Fibroblast of skin of abdomen (primary cell): Measurements from ENCODE around the gene PDRG1. TPM values are rescaled to one million over a fixed set of nuclear protein-coding genes. Genes with fewer than 3 reads are reported as not detected.

Experiments used
- DNase-seq: peaks from one replicate; pipeline ENCODE4 v3.0.0-alpha.2; 2013
- polyA plus RNA-seq, 2 experiments: library from polyadenylated mRNA; unstranded; fragments of 120-200 nt; gene quantifications; one replicate each; pipeline ENCODE4 v1.2.1, GENCODE V29; 2013; ENCODE audit not compliant: insufficient read length in 2 of 2

PDRG1 gene
- 10.8 TPM for polyA plus RNA-seq (2013, experiment 1 of 2; ENCODE audit: insufficient read length)
- polyA plus RNA-seq (2013, experiment 2 of 2; ENCODE audit: insufficient read length), result 11.2 TPM

GRCh38 chr20:31951530-31952453, at the start of gene PDRG1:
Gene PDRG1 (minus strand): TSS chr20:31952046. CDS start chr20:31951961, 85 bp downstream.
- peak; percentile 96 for DNase-seq

- DNase-seq, result no peak
Measured at GRCh38 chr20:31998246-31998645, 46.4 kb upstream of the PDRG1 start.

GRCh38 chr20:31996996-31997395, 45.1 kb upstream of the PDRG1 start:
- DNase-seq, result no peak

- no peak for DNase-seq
Measured at GRCh38 chr20:31992086-31992485, 40.2 kb upstream of the PDRG1 start.

GRCh38 chr20:31991339-31991705, 39.5 kb upstream of the PDRG1 start:
- no peak for DNase-seq

GRCh38 chr20:31990641-31991338, 38.9 kb upstream of the PDRG1 start:
- no peak for DNase-seq

- DNase-seq, result no peak
Measured at GRCh38 chr20:31989030-31989645, 37.3 kb upstream of the PDRG1 start.

GRCh38 chr20:31988430-31989015, 36.7 kb upstream of the PDRG1 start:
- DNase-seq, result no peak

- DNase-seq, result no peak
Measured at GRCh38 chr20:31987744-31988143, 35.9 kb upstream of the PDRG1 start.

GRCh38 chr20:31984981-31985471, 33.2 kb upstream of the PDRG1 start:
- no peak for DNase-seq

- DNase-seq, result no peak
Measured at GRCh38 chr20:31981784-31982183, 29.9 kb upstream of the PDRG1 start.

- no peak for DNase-seq
Measured at GRCh38 chr20:31979713-31980426, 28.0 kb upstream of the PDRG1 start.

GRCh38 chr20:31977080-31977479, 25.2 kb upstream of the PDRG1 start:
- DNase-seq, result no peak

GRCh38 chr20:31975874-31976273, 24.0 kb upstream of the PDRG1 start:
- DNase-seq, result no peak

GRCh38 chr20:31974951-31975487, 23.2 kb upstream of the PDRG1 start:
- no peak for DNase-seq

- no peak for DNase-seq
Measured at GRCh38 chr20:31974296-31974695, 22.4 kb upstream of the PDRG1 start.

- no peak for DNase-seq
Measured at GRCh38 chr20:31972471-31973021, 20.7 kb upstream of the PDRG1 start.

- DNase-seq, result no peak
Measured at GRCh38 chr20:31969991-31970390, 18.1 kb upstream of the PDRG1 start.

- peak; percentile 57 for DNase-seq
Measured at GRCh38 chr20:31968291-31969126, 16.7 kb upstream of the PDRG1 start.

GRCh38 chr20:31967830-31968249, 16.0 kb upstream of the PDRG1 start, which contains the start of gene XKR7:
Gene XKR7 (plus strand): TSS chr20:31968151. CDS start chr20:31968176, 25 bp downstream.
- no peak for DNase-seq
